Skin of body (tissue), 2 donors: Measurements from ENCODE around the gene IARS1. TPM values are rescaled to one million over a fixed set of nuclear protein-coding genes. Genes with fewer than 3 reads are reported as not detected.

Experiments
- DNase-seq: peaks from one replicate; lab custom pipeline; 2025; lab: John Stamatoyannopoulos, UW
- total RNA-seq: library from RNA; depleted of rRNA; stranded (reverse); fragments of >200 nt; gene quantifications from one replicate; pipeline ENCODE4 v1.2.3, GENCODE V29; 2014

IARS1 gene
- total RNA-seq: 123 TPM

- peak; percentile 97 for DNase-seq
Observed at GRCh38 chr9:92293452-92294296, at the start of gene IARS1. Gene IARS1 (minus strand): TSS chr9:92293697. CDS start chr9:92289419, 4,278 bp downstream.

GRCh38 chr9:92342825-92343488 is 49.5 kb upstream of the IARS1 start:
- no peak for DNase-seq

- no peak for DNase-seq
Observed at GRCh38 chr9:92341578-92341977, 48.1 kb upstream of the IARS1 start.

DNA sequence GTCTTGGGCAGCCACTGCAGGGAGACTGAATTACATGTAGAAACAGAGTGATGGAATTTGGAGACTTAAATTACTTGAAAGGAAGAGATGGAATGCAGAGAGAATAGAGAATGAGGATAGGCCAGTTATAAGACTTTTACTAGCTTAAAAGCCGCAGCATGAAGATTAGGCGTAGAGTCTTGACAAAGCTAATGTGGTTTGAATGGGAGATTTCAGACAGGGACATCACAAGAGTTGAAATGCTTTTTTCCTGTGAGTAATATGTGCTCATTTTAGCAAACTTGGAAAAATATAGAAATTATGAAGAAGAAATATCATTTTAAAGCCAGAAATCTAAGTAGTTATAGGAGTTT is 39.8 kb upstream of the IARS1 start:
- DNase-seq: no peak

- DNase-seq: no peak
Observed at GRCh38 chr9:92332577-92333281, 39.2 kb upstream of the IARS1 start.

DNA sequence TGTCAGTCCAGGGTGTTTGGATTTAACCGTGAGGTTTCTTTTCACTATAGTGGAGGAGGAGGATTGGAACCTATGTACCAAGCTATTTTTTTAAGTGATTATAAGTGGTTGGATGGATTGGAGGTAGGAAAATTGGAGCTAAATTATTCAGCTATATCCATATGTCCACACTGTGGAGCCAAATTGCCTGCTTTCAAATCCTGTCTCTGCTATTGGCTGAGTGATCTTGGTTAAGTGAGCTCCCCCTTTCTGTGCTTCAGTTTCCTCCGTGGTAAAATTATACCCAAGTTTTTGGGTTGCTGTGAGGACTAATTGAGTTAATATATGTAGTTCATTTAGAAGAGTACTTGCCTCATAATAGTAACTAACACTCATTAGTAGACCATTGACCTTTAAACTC is 34.7 kb upstream of the IARS1 start:
- DNase-seq: peak; percentile 51

GRCh38 chr9:92327283-92327850 is 33.9 kb upstream of the IARS1 start:
- no peak for DNase-seq

DNA sequence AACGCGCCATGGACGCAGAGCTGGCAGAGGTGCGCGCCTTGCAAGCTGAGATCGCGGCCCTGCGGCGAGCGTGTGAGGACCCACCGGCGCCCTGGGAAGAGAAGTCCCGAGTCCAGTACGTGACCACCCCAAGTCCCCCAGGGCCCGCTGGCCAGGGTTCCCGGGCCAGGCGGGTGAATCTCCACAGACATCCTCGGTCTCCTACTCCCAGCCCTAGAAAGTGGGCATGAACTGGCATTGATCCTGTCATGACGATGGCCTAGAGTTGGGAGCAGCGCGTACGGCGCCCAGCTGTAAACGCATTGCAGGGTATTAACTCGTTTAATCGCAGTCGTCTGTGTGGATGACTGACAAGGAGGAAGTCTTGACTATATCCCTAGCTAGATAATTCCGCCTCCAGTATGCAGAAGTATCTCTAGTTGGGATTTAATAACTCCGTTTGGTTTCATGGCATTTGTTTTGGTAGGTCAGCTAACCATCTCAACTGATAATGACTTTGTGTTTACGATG is 32.5 kb upstream of the IARS1 start:
- no peak for DNase-seq

GRCh38 chr9:92325269-92325990 is 31.9 kb upstream of the IARS1 start, which contains the start of the genes CENPP and NOL8:
Gene CENPP (plus strand): TSS chr9:92325953.
Gene NOL8 (minus strand): TSS chr9:92325350. CDS start chr9:92324161, 1,189 bp downstream.
- peak; percentile 94 for DNase-seq

DNA sequence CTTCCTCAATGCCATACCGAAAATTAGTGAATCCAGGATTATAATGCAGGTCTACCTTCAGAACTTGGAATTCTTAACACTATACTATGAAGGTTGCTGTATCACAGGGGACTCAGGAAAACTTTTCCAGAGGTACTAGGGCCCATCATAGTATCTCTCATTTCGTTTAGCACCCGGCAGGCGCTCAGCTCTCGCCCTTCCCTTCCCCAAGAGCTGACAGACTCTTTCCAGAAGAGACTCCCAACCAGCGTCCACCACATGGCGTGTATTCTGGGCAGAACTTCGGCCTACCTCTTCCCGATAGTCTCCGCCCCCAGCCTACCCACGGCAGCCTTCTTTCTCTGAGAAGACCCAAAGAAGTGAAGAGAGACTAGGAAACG is 31.4 kb upstream of the IARS1 start:
- no peak for DNase-seq

DNA sequence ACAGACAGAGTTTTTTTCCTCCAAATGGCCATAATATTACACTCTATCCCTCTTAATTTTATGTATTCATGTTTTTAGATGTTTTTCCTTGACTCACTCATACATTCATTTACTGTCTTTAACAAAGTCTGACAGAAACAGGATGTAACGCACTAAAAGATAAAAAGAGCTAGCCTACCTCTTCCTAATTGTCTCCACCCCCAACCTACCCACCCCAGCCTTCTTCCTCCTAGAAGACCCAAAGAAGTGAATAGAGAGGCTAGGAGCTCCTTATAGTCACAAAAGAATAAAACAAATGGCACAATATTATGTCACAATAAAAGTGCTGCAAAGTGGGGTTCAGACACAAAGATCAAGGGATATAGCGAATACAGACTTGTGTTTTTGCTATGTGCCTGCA is 30.9 kb upstream of the IARS1 start:
- no peak for DNase-seq

DNA sequence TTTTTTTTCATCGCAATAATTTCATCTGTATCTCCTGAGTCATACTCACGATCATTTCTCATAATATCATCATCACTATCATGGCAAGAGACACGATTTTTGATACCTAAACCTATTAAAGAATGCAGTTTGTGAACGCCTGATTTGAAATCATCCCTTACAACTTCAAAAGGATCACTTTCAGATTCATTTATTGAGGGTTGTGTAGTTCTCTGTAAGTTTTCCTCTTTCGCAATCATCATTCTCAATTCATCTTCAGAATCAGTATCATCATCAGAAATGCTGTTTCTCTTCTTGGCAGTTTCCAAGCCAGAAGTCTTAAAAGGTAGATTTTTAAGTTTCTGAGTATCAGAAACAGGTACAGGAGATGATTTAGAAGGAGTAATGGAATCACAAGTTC is 22.0 kb upstream of the IARS1 start:
- DNase-seq: no peak

- no peak for DNase-seq
Observed at GRCh38 chr9:92313624-92314012, 20.1 kb upstream of the IARS1 start.

GRCh38 chr9:92312887-92313623 is 19.6 kb upstream of the IARS1 start:
- no peak for DNase-seq

GRCh38 chr9:92310562-92310961 is 17.1 kb upstream of the IARS1 start:
- DNase-seq: no peak

DNA sequence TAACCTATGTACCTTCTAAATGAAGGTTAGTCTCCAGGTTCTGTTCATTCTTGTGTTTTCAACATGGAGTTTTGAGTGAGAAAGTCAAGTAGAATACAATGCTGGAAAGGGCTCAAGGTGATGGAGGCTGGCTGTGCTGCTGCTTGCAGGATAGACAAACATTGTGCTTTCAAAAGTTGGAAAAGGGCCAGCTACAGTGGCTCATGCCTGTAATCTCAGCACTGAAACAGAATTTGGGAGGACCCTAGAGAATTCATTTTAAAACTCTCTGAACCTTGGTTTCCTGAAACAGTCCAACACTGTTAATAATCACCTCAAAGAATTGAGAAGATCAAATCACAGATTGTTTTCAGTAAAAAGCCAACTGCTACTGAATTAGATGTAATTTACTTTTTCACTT is 15.4 kb upstream of the IARS1 start:
- DNase-seq: no peak

GRCh38 chr9:92300936-92301335 is 7.4 kb upstream of the IARS1 start:
- no peak for DNase-seq

GRCh38 chr9:92299116-92299515 is 5.6 kb upstream of the IARS1 start:
- DNase-seq: no peak

DNA sequence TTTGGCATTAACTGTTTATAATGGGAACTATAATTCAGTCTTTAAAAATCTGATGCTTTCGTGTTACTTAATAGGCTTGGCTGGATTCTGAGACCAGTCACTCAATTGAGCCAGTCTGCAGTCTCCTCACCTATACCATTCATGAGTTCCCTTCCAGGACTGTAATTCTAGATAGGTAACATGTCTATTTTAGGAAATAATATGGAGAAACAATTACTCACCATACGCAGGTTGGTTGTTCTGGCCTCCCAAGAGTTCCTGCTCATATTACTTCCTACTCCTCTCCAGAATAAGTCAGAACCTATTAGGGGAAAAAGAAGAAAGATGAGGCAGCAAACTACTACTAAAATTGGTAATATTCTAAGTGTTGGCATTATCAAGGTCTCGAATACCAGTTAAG is 4.5 kb upstream of the IARS1 start:
- no peak for DNase-seq

- no peak for DNase-seq
Observed at GRCh38 chr9:92297611-92298010, 4.1 kb upstream of the IARS1 start.
